ENCODE results near the gene COX18. TPM values are rescaled to one million over a fixed set of nuclear protein-coding genes. Genes with fewer than 3 reads are reported as not detected.

COX18 gene
- total and polyA plus RNA-seq, 2 of the 4 experiments (the other 2 are of a cell fraction), result 8.0 to 22.0 TPM

DNA sequence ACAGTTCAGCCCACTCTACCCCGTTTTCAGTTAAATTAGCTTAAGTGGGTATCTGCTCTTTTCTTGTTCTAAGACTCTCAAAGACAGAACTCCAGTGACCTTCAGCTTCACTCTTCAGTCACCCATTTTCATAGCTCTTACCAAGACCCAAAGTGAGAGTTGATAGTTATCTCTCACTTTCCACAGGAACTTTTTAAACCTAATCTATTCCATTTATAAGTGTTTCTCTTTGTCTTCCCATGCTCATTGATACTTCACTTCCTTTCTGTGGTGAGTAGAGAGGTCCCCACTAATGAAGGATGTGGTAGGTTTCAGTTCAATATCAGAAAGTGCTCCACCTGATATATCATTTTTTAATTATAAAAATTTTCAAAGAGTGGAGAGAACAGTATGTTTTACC, 33.4 kb downstream of the COX18 start:
- Histone ChIP-seq H3K4me3 (ENCODE audit: insufficient read depth, low read depth, low read length) (no peak overlapping the region), H2BK20ac (ENCODE audit: low read depth, low read length) (no peak overlapping the region), H3K9me3 (ENCODE audit: control insufficient read depth, insufficient read depth, low read length) (peaks cover 2% of the 10 kb centered on the region; the same call in 1 of the 2 replicates), H2BK15ac (ENCODE audit: low read depth, low read length) (no peak overlapping the region), H3K23ac (ENCODE audit: low read depth, low read length) (no peak overlapping the region), H3K56ac (ENCODE audit: extremely low read depth, insufficient read depth, low read length) (no peak overlapping the region), H3K4me1 (ENCODE audit: control insufficient read depth, insufficient read depth, low read length) (no peaks in the 10 kb centered on the region), H3K27ac (ENCODE audit: insufficient read depth, low read length) (no peak overlapping the region), H3K79me1 (ENCODE audit: low read depth in 1 of 2, low read length in 2 of 2) (no peaks in the 10 kb centered on the region), H2AK5ac (ENCODE audit: low read depth, low read length) (no peak overlapping the region), H3K4me2 (ENCODE audit: low read depth, low read length) (no peak overlapping the region), H3K9me1 (ENCODE audit: insufficient read depth, low read length) (no peaks in the 10 kb centered on the region), H2AFZ (replicated peaks; ENCODE audit: low read length, poor library complexity) (no peak overlapping the region), H3K4ac (ENCODE audit: low read depth, low read length) (no peak overlapping the region), H3K27me3 (ENCODE audit: control insufficient read depth, insufficient read depth, low read length) (no peaks in the 10 kb centered on the region; the same call in 1 of the 2 replicates), H3K36me3 (ENCODE audit: control insufficient read depth, insufficient read depth, low read length) (no peaks in the 10 kb centered on the region), H3K14ac (replicated peaks; ENCODE audit: low read depth, low read length) (no peak overlapping the region), H2BK5ac (ENCODE audit: low read depth, low read length, poor library complexity, severe bottlenecking) (no peak overlapping the region), H4K8ac (ENCODE audit: low read depth in 2 of 2, low read length in 2 of 2) (no peak overlapping the region), H4K20me1 (ENCODE audit: insufficient read depth, low read length) (no peaks in the 10 kb centered on the region), H3K9ac (ENCODE audit: low read depth, low read length) (no peak overlapping the region), H2AK9ac (replicated peaks; ENCODE audit: low read depth, low read length, poor library complexity) (no peak overlapping the region), H4K91ac (ENCODE audit: insufficient read depth, low read depth, low read length) (no peak overlapping the region), H4K5ac (ENCODE audit: low read depth, low read length) (no peak overlapping the region), H2BK120ac (ENCODE audit: low read depth, low read length) (no peak overlapping the region), H3K18ac (ENCODE audit: low read depth, low read length) (no peak overlapping the region)
- no peak for TF ChIP-seq RFX5 (IDR thresholded peaks at IDR 0.05; ENCODE audit: low read depth, low read length)
- ATAC-seq (ENCODE audit: low read depth) (no peak), DNase-seq (no peak)
- WGBS, 2 experiments (ENCODE audit: extremely low coverage in 2 of 2, insufficient read length in 1 of 2), result no CpG with 5 or more reads among the region's 1 CpG
- ChIA-PET CTCF (no interaction called here), POLR2A (ENCODE audit: unreplicated experiment) (no interaction called here)
- in situ Hi-C loops (cut with MboI; ENCODE audit: low sequenced_read_pairs) (loop anchor here (25.0 kb wide), 1 partner anchor 724 kb away; no protein-coding TSS in a partner anchor), intact Hi-C loops (cut with micrococcal nuclease) (no loop called here), dilution Hi-C loops (cut with HindIII; ENCODE audit: low sequenced_read_pairs, unreplicated experiment) (no loop called here)
- no TSS peak for BruUV-seq (replicated peaks)
